GM19099 (cell line): ENCODE measurements around the gene RDH12.

ENCODE experiments used
- POLR2A ChIP-seq: IDR thresholded peaks from 3 replicates; pipeline ENCODE4 v1.6.1; 2011; ENCODE audit warnings: low read depth; ENCODE audit not compliant: insufficient read length; ENCODE audit errors: extremely low read depth

RDH12 gene

DNA sequence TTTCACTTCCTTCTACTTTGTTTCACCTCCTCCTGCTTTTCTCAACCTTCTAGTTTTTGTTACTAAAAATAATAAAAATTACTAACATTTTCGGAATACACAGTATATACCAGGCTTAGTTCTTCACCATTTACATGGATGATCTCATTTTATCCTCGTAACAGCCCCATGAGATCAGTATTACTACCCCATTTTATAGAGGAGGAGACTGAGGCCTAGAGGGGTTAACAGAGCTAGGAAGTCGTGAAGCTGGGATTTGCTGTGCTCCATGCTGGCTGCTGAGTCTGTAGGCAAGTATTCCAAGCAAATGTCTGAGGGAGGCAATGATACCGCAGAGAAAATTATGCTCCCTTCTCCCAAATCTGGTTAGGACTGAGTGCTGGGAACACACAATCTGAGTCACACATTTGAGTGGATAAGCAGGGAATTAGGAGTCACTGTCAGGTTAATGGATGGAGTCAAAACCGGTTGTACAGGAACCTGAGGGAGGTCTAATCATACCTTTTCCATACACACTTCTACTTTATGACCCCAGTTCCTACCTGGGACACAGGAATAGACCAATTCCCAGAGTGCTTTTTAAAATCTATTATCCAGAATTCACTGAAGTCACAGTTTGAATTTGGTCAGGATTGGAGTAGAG lies 63.6 kb downstream of the RDH12 start:
- TF ChIP-seq POLR2A: no peak

DNA sequence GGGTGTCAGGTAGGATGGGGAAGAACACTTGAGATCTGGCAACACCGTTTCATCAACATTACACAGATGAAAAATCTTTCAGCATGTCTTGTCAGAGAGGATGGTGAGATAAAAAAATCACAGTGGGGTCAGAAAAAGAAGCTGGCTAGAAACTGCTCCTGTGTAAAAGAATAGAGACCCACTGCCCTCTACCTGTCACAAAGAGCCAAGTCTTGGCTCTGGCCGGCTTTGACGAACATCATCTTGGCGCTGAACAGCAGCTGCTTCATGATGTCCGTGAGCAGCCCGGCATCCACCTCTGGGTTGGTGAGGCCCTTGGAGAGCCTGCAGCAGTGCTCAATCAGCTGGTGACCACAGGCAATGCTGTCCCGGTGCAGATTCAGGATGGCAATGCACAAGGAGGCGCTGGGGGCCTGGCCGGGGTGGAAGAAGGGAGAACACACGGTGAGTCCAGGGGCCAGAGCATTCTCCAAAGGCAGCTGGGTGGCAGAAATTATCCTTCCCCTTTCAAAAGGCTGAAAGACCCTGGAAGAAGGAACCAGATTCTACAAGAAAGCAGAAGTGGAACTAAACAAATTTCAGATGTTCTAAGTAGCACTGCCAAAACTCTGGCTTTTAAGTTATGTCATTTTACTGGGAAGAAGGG lies 64.5 kb downstream of the RDH12 start:
- no peak for TF ChIP-seq POLR2A

DNA sequence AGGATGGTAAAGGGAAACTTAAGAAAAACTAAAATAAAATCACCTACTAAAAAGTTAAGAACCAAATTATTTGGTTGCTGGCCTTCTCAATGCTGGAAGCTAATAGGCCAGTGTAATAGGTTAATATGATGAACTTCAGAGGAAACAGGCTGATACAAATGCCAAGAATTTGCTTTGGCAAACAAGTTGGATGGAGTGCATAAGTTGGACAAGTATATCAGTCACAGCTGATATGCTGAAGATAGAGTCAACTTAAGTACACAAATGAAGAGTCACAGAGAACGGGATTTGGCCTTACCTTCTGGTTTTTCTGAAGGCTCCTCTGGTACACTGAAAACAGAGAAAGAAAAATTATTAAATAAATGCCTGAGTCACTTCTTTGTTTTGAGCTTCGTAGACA lies 66.5 kb downstream of the RDH12 start:
- no peak for TF ChIP-seq POLR2A

DNA sequence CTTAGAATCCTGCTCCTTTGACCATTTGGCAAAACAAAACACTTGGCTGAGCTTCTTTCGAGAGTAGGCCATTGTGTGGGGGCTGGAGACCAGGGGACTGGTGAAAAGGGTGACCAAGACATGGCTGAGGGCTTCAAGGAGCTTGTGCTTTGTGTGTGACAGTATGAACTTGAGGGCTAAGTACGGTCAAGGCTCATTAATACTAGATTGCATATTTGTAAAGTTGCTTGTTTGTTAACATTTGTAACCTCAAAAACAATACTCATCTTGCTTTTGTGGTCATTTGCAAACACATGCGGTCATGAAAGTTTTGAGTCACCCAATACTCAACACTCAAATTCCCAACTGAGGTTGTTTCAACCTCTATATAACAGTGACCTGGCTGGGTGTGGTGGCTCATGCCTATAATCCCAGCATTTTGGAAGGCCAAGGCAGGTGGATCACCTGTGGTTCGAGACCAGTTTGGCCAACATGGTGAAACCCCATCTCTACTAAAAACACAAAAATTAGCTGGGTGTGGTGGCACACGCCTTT lies 72.2 kb downstream of the RDH12 start:
- TF ChIP-seq POLR2A: no peak

DNA sequence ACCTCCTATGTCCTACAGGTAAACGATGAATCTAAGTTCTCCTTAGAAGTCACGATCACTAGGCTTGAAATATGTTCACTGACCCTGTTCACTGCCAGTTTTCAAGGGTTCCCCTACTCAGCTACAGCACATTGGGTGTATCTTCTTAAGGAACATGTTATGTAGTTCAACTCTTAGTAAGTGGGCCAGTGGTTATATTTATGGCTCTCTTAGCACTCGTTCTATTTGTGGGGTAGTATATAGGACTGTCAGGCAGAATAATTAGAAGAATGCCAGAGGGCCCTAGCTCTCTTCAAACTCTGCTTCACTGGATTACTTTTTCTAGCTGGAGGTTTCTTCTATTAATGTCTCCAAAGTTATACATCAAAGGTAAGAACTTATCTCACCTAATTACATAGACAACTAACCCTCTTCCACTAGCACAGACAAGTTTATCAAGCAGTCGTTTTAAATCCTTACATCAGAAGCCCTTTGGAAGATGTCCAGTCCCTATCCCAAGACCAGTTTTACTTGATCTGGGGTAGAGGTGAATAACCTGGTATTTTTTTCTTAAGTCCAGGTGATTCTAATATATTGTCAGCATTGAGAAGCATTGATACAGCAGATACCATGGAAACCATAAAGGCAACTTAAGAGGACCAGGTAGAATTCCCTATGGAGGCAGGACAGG lies 75.1 kb downstream of the RDH12 start:
- no peak for TF ChIP-seq POLR2A

DNA sequence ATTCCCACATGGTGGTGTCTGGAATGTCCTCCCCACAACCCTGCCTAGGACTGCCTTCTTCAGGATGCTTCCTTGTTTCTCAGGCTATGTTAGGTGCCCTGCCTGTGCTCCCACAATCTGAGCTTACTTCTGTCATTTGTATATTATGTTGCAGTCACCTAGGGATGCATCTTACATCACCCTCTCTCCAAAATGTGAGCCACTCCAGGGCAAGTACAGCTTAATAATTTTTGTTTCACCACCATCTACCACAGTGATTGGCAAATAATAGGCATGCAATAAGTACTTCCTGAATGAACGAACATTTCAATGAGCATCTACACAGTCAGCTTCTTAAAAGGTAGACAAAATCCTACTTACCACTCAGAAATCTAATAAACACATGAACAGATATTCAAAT lies 77.1 kb downstream of the RDH12 start:
- TF ChIP-seq POLR2A: no peak

DNA sequence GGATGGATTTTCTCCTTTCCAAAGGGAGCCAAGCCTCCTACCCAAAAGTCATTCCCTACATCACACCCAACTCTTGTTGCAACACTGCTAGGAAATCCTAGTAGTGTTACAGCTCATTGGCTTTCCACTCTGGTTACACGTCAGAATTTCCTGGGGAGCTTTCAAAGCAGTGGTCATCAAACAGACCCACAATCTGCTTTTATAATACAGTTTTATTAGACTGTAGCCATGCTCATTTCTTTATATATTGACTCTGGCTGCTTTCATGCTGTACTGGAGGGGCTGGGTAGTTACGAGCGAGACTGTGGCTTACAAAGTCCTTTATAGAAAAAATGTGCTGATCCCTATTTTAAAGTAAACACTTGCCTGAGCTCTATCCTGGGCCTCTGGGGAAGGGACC lies 80.4 kb downstream of the RDH12 start:
- no peak for TF ChIP-seq POLR2A
